Vagina (tissue), 2 donors: ENCODE results near the gene FXYD6.

Experiments used
- POLR2A ChIP-seq, 2 donors: fragments of 450-650 bp; IDR thresholded peaks; one replicate each; pipeline ENCODE4 v1.6.1; 2017; ENCODE audit warnings: antibody characterized with exemption in 2 of 2, mild to moderate bottlenecking in 2 of 2, moderate library complexity in 2 of 2
- TF ChIP-seq, protein P1 (sequence below), 3 experiments: fragments of 450-650 bp in 2 of 3; fragments of 200-600 bp in 1 of 3; sonication (generic) in 1 of 3; IDR thresholded peaks; one replicate each; pipeline ENCODE4 v1.5.1; 2017 to 2019; ENCODE audit warnings: antibody characterized with exemption in 3 of 3, mild to moderate bottlenecking in 2 of 3, moderate library complexity in 2 of 3

DNA sequence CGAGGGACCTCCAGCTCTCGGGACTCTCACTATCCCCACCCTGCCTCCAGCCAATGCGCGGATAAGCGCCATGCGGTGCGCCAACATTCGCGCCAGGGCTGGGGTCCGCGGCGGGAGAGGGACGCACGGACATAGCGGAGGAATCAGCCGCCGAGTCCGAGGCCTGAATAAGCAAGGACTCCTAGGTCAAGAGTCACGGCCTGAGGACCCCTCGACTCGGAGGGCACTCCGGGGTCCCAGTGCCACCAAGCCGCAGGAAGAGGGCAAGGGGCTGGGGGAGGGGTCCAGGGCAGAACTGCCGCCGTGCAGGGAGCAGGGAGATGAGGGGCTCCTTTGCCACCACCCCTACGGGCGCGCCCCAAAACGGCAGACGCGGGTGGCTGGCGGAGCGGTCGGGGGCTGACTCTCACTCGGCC, 80.0 kb downstream of the FXYD6 start:
- TF ChIP-seq POLR2A (IDR thresholded peaks at IDR 0.05): no peak
- TF ChIP-seq, protein P1, sequence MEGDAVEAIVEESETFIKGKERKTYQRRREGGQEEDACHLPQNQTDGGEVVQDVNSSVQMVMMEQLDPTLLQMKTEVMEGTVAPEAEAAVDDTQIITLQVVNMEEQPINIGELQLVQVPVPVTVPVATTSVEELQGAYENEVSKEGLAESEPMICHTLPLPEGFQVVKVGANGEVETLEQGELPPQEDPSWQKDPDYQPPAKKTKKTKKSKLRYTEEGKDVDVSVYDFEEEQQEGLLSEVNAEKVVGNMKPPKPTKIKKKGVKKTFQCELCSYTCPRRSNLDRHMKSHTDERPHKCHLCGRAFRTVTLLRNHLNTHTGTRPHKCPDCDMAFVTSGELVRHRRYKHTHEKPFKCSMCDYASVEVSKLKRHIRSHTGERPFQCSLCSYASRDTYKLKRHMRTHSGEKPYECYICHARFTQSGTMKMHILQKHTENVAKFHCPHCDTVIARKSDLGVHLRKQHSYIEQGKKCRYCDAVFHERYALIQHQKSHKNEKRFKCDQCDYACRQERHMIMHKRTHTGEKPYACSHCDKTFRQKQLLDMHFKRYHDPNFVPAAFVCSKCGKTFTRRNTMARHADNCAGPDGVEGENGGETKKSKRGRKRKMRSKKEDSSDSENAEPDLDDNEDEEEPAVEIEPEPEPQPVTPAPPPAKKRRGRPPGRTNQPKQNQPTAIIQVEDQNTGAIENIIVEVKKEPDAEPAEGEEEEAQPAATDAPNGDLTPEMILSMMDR (IDR thresholded peaks at IDR 0.05): no peak
